A673 (cell line): ENCODE results near the gene IGSF6.

Source experiments
- CTCF ChIP-seq: fragments of 300-800, 200-600 bp; sonication (generic); conservative IDR thresholded peaks from 2 replicates; pipeline ENCODE4 v1.5.1; 2017; ENCODE audit warnings: low read depth, mild to moderate bottlenecking, antibody characterized with exemption, low read length, moderate library complexity, mixed read lengths
- EZH2 ChIP-seq: fragments of 200-600 bp; sonication (generic); IDR thresholded peaks from 2 replicates; pipeline ENCODE4 v1.6.1; 2017; ENCODE audit warnings: borderline replicate concordance, low read depth, mild to moderate bottlenecking, mixed read lengths, antibody characterized with exemption, low read length; ENCODE audit not compliant: poor library complexity, severe bottlenecking

- TF ChIP-seq EZH2 (no peak), CTCF (no peak)
Observed at GRCh38 chr16:21611198-21611555, 41.2 kb downstream of the IGSF6 start.
